ENCODE data around the gene ZBTB24. TPM values are rescaled to one million over a fixed set of nuclear protein-coding genes. Genes with fewer than 3 reads are reported as not detected.

The ZBTB24 gene
- total and polyA plus RNA-seq, 10 donors = 4.5 to 15.0 (median 11.9) TPM

DNA sequence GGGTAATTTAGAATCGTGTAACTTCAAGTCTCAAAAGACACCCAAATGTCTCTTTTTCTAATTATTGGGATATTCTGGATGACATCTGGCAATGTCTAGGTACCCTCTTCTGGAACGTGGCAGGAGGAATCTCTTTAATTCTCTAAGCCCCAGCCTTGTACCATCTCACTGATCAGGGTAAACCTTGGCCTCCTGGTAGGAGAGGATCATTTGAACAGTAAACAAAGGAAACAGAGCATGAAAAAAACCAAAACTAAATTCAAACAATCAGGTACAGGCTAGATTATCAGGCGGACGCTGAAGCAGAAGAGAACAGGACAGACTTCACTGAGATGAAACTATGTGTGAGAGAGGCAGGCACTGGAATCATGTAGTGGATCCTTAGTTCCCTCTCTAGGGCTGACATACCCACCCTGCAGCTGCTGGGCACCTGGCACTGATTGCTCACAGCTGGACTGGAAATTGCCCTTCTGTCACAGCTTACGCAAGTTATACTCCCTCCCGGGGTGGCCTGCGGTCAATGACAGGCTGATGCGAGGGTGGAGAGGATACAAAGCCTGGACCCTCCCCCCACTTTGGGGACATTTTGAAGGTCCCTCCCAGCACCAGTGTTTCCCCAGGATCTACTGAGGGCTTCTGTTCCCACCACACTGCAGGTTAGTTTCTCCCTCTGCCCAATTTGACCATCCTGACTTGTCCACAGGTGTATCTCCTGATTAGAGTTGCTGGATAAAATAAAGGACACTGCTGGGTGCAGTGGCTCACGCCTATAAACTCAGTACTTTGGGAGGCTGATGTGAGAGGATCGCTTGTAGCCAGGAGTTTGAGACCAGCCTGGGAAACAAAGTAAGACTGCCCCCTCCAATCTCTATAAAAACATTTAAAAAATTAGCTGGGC lies 20.6 kb upstream of the ZBTB24 start:
- H3K4me1 ChIP-seq = no peaks in the 10 kb centered on the region
- no peak overlapping the region for H3K4me3 ChIP-seq
- intact Hi-C loops (cut with DNase I; ENCODE audit: low total_unique reads) = no loop called here
- no peaks in the 10 kb centered on the region for H3K36me3 ChIP-seq
- TF ChIP-seq POLR2AphosphoS5 (IDR thresholded peaks at IDR 0.05) = no peak
- TF ChIP-seq POLR2A (IDR thresholded peaks at IDR 0.05) = no peak
- no peak for TF ChIP-seq CTCF (IDR thresholded peaks at IDR 0.05 in 8 of 11, conservative IDR thresholded peaks at IDR 0.05 in 3 of 11)
- no peak overlapping the region for H3K27ac ChIP-seq
- no peak for DNase-seq
- WGBS, 5 donors = 68 to 87% (median 79%) methylated on average over 9 to 10 of the region's 10 CpGs
- H3K27me3 ChIP-seq (replicated peaks in 1 of 7) = no peaks in the 10 kb centered on the region
- H3K9me3 ChIP-seq = no peaks in the 10 kb centered on the region

- peaks cover 0 to 4% (median 0%) of the 10 kb centered on the region in 6 donors for H3K4me1 ChIP-seq
- H3K27ac ChIP-seq = no peak overlapping the region
- H3K36me3 ChIP-seq = no peaks in the 10 kb centered on the region
- TF ChIP-seq CTCF (IDR thresholded peaks at IDR 0.05 in 8 of 11, conservative IDR thresholded peaks at IDR 0.05 in 3 of 11) = no peak
- TF ChIP-seq POLR2A (IDR thresholded peaks at IDR 0.05) = no peak
- no peak for TF ChIP-seq POLR2AphosphoS5 (IDR thresholded peaks at IDR 0.05)
- intact Hi-C loops (cut with DNase I; ENCODE audit: low total_unique reads) = no loop called here
- H3K4me3 ChIP-seq = no peak overlapping the region
- H3K27me3 ChIP-seq (replicated peaks in 1 of 7) = no peaks in the 10 kb centered on the region
- 90 to 92% (median 92%) methylated on average over 2 of the region's 2 CpGs for WGBS, 5 donors
- DNase-seq = no peak
- no peaks in the 10 kb centered on the region for H3K9me3 ChIP-seq
Observed at GRCh38 chr6:109498936-109499335, 15.9 kb upstream of the ZBTB24 start.

DNA sequence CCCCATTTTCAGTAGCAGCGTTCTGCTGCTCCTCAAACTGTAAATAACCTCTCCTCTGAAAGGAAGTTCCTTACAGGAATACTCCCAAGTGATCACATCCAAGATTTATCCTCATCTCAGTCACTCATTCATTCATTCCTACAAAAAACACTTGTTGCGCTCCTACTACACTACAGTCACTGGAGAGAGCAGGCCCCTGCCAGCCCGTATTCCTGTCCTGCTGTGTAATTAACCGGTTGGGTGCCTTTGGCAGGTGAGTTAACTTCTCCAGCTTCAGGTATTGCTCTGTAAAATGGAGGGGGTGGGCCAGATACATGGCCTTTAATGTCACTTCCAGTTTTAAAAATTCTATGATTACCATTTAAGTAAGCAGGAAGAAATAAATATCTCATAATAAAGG lies 15.0 kb upstream of the ZBTB24 start:
- intact Hi-C loops (cut with DNase I; ENCODE audit: low total_unique reads) = no loop called here
- Histone ChIP-seq H3K36me3 (no peaks in the 10 kb centered on the region), H3K4me1 (peaks cover 0 to 11% (median 0%) of the 10 kb centered on the region in 6 donors), H3K9me3 (no peaks in the 10 kb centered on the region), H3K27me3 (replicated peaks in 1 of 7) (no peaks in the 10 kb centered on the region), H3K4me3 (no peak overlapping the region), H3K27ac (no peak overlapping the region)
- DNase-seq = no peak
- no peak for TF ChIP-seq POLR2A (IDR thresholded peaks at IDR 0.05)
- TF ChIP-seq POLR2AphosphoS5 (IDR thresholded peaks at IDR 0.05) = no peak
- TF ChIP-seq CTCF (IDR thresholded peaks at IDR 0.05 in 8 of 11, conservative IDR thresholded peaks at IDR 0.05 in 3 of 11) = no peak
- 88 to 98% (median 90%) methylated on average over 4 of the region's 4 CpGs for WGBS, 5 donors

DNA sequence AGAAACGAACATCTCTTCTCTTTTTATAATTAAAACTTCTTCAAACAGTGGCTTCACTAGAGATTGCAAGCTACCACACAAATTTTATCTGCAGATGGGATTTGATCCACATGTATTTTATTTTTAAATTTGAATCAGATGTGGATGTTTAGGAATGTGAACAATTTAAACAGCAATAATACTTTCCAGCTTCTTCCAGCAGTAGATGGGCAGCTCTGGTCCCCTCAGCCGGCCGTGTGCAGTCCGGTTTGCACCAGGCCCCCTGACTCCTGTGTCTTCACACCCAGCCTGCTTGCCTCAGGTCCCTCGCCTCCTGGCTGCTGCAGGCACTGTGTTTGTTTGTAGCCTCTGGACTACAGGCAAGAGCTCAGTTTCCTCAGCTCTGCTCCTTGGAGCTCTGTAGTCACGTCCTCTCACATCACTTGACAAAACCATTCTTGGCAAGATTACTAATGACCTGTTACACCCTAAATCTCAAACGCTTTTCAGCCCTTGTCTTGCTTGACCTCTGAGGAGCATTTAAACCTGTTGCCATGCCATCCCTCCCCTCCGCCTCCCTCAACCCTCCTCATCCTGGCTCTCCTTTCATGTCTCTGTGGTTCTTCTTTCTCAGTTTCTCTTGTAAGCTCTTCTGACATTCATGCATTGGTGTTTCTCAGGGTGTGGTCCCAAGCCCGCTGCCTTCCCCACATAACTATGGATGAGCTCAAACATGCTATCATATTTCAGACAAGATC lies 13.2 kb upstream of the ZBTB24 start:
- peaks cover 0 to 21% (median 7%) of the 10 kb centered on the region in 6 donors for H3K4me1 ChIP-seq
- no peaks in the 10 kb centered on the region for H3K36me3 ChIP-seq
- intact Hi-C loops (cut with DNase I; ENCODE audit: low total_unique reads) = no loop called here
- WGBS, 5 donors = 86 to 90% (median 88%) methylated on average over 9 of the region's 9 CpGs
- TF ChIP-seq CTCF (IDR thresholded peaks at IDR 0.05 in 8 of 11, conservative IDR thresholded peaks at IDR 0.05 in 3 of 11) = no peak
- no peak for TF ChIP-seq POLR2AphosphoS5 (IDR thresholded peaks at IDR 0.05)
- TF ChIP-seq POLR2A (IDR thresholded peaks at IDR 0.05) = no peak
- H3K4me3 ChIP-seq = no peak overlapping the region
- H3K27ac ChIP-seq = no peak overlapping the region
- H3K9me3 ChIP-seq = no peaks in the 10 kb centered on the region
- DNase-seq = no peak
- H3K27me3 ChIP-seq (replicated peaks in 1 of 7) = no peaks in the 10 kb centered on the region

Measured in spleen (tissue), 11 donors.